ENCODE measurements around the gene PROZ.

Gene PROZ

DNA sequence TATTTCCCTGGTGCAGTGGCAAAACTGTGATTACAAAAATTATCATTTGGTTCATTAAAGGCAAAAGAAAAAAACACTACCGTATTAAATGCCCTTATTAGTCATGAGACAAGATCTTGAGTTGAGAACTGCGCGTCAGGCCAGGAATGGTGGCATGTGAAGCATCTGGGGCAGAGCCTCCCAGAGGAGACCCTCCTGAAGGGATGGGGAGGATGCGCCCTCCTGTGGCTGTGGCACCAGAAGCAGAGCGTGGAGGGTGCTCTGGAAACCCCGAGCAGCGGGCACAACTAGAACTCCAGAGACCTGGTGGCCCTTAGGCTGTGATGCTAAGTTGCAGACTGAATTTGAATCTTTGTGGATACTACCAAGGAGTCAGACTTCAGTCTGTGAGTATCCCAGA is 62.4 kb downstream of the PROZ start:
- Histone ChIP-seq H3K27ac (ENCODE audit: low read depth, low read length) (no peak overlapping the region), H3K36me3 (ENCODE audit: insufficient read depth, low read length) (peaks cover 35% of the 10 kb centered on the region), H3K9me3 (ENCODE audit: low read length) (no peaks in the 10 kb centered on the region), H3K4me3 (ENCODE audit: low read depth in 1 of 2, low read length in 2 of 2) (no peak overlapping the region), H3K27me3 (ENCODE audit: control insufficient read depth in 1 of 2, insufficient read depth in 2 of 2, low read length in 2 of 2) (no peaks in the 10 kb centered on the region), H3K9ac (ENCODE audit: low read length) (no peak overlapping the region), H3K4me1 (ENCODE audit: insufficient read depth, low read length) (peaks cover 14% of the 10 kb centered on the region)
